Activated CD4-positive, alpha-beta T cell treated with anti-CD3 and anti-CD28 coated beads for 24 hours (primary cell): ENCODE results near the gene WDR46.

ENCODE experiments used
- DNase-seq, 2 donors: peaks; one replicate each; pipeline ENCODE4 v3.0.0-alpha.2; 2020; ENCODE audit warnings: low read depth in 2 of 2

The WDR46 gene

DNA sequence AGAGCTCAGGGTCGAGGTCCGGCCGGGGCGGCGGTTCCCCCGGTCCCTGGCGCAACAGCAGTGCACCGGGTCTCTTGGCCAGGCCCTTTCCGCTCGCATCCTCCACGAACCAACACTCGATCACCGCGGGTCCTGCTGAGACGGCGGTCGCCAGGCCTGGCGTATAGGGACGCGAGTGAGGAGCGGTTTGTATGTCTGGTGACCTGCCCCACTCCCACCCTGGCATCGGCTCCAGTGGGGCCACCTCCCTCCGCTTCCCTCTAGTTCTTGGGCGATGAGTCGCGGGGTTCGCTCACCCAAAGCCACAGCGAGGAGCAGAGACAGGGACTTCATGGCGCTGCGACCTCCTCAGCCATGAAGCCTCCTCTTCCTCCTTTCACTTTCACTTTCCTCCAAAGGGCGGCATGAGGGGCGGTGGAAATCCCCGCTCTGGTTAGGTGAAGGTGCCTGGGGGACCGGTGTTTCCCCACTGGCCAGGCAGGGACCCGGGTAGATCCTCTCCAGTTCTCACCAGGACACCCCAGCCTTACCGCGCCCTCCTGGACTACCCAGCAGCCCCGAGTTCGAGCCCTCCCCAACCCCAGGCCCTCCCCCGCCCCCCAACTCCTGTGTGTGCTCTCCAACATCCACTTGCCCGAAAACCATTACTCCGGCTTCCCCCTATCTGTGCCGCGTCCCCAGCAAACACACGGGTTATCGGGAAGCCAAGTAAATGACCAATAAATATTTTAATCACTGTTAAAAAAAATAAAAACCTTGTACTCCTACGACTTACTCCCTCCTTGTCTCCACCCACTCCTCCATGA lies 24.9 kb upstream of the WDR46 start, which contains the start of gene TAPBP:
Gene TAPBP (minus strand): TSS at position 370 of the 806 bp plus-strand sequence. CDS start 37 bp downstream, at position 333.
- peak; percentile 71 to 73 for DNase-seq

DNA sequence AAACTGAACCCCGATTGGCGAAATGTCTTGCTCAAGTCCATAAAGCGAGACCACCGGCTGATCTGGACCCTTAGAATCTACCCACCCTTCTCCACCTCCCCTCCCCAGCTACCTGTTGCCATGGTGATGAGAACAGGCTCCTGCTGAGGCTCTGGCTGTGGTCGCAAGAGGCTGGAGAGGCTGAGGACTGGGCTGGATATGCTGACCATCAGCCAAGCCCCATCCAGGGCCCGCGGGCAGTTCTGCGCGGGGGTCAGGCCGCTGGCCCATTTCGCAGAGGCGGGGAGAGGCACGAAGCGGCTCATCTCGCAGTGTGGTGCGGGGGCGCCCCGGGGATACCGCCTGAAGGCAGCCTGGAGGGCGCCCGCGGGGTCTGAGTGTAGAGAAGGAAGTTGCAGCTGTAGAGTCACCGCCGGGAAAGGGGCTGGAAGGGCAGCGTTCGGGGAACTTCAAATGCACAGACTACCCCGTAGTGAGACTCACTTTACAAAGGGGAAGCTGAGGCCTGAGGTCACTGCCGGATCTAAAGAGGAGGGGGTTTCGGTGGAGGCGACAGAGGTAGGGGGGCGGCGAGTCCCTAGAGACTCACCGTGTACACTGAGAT lies 24.2 kb upstream of the WDR46 start:
- DNase-seq = peak in 1 of 2 donors; percentile 37

DNA sequence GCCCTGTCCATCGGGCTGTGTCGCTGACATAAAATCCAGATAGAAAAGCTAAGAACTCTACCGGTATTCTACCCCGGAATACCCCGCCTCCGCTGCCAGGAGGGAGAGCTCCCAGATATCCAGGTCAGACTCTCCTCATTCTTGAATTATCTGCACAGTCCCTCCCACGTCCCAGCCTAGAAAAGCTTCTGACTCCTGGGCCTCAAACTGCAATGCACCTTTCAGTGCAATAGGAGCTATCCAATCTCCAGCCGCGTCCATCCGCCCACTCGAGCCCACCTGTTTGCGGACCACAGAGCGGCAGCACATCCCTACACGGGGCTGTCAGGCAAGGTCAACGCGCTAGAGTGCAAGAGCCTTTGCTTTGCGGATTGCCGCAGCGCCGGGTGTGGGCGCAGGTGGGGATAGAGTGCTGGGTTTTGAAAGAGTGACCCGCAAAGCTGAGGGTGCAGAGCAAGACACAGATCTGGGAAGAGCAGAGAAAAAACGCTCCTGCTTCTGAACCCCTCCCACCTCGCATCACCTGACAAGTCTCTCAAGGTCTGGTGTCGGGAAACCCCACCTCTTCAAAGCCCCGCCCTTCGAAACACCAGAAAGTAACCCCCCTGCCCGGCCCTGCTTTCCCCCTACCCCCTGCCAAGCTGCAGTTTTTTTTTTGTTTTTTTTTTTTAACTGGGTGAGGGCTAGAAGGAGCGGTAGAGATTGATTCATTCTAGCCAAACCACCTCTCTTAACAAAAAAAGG lies 23.5 kb upstream of the WDR46 start:
- peak; percentile 68 for DNase-seq

DNA sequence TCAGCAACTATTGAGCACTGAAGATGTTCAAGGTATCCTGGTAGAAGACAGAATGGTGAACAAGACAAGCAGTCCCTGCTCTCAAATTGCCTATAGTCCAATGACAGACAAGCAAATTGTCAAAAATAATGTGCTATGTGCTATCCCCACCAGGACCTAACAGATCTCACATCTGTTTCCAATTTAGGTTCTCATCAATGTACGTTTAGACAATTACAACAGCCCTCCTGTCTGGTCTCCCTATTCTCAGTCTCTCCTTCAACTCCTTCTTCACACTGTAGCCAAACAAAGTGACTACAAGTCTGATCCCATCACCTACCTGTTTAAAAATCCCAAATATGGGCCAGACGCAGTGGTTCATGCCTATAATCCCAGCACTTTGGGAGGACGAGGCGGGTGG lies 17.3 kb upstream of the WDR46 start:
- no peak for DNase-seq

DNA sequence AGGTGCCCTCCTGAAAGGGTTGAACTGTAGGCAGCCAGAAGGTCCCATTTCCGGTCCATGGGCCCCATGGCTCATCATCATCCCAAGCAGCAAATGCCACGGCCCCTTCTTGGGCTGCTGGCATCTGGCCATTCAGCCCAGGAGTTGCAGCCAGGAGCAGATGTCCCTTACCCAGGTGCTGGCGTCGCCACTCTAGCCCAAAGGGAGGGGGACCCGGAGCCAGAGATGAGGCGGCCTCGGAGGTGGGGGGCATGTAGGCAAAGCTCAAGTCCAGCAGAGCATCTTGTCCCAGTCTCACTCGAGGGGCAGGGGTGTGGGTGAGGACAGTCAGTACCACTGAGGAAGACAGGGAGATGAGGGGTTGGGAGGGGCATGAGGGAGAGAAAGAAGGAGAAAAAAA lies 16.0 kb upstream of the WDR46 start:
- DNase-seq = no peak

GRCh38 chr6:33304216-33304615 lies 15.2 kb upstream of the WDR46 start:
- DNase-seq = no peak

DNA sequence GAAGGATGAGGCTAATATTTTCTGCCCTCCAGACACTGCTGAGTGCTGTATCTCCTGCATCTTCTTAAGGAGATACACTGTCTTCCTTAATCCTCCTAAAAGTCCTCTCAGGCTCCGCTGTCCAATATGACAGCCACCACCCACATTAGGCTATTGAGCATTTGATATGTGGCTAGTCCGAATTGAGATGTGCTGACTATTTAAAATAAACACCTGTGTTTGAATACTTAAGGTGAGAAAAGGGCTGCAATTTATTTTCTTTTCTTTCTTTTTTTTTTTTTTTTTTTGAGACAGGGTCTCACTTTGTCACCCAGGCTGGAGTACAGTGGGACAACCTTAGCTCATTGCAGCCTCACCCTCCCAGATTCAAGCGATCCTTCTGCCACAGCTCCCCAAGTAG lies 12.8 kb upstream of the WDR46 start:
- no peak for DNase-seq

DNA sequence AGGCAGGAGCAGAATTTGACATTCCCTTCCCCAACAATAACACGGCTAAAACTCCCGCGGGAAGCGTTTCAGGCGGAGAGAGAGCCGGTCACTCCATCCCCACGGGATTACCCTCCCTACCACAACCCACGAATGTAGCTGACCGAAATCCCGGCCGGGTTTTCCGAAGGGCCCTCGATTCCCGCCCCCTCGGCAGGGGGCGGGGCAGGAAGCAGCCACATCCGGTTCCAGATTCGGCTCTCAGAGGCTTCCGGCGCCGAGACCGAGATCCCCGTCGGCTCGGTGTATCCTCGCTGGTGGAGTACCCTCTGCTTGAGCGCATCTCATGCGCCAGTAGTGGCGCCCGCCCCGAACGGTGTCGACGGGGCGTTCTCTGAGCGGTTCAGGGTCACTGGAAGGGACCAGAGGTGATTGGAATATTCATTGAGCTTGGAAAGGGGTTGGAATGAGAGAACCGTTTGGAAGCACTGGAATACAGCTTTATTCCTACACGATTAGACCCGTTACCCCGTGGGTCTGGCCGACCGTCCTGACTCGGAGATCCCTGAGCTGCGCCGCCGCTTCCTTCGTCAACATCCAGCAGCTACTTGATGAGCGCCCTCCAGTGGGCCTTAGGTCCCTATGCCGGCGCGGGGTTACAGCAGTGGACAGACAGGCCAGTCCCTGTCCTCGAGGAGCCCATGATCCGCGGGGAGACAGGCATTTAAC lies 10.4 kb upstream of the WDR46 start:
- DNase-seq = peak; percentile 90 to 91

GRCh38 chr6:33298773-33299236 lies 9.8 kb upstream of the WDR46 start, which contains the start of gene RGL2:
Gene RGL2, minus strand, starts transcription at chr6:33298942. Its CDS starts 332 bp downstream, at chr6:33298610.
- no peak for DNase-seq

- no peak for DNase-seq
These were observed 9.1 kb upstream of the WDR46 start for GRCh38 chr6:33297956-33298772.

DNA sequence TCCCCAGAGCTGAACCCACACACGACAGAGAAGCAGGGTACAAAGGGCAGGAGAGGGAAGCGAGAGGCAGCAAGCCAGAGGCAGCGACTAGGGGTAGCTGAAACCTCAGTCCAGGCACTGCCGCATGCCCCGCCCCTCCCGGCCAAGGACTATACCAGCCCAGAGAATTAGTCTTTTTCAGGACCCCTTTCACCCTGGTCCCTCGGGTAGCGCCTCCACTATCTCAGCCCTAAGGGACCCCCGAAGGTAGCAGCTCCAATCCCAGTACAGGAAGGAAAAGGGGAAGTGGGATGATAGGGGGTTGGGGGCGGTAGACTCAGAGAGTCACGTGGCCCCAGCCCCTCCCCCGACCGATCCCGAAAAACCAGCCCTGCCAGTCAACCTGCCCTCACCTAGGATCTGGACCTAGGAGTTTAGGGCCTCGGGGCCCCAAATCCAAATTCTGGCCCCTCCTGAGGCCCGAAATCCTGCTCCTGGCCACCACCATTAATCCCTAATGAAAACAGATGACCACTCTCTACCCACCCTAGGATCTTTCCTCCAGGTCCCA lies 8.4 kb upstream of the WDR46 start:
- no peak for DNase-seq

DNA sequence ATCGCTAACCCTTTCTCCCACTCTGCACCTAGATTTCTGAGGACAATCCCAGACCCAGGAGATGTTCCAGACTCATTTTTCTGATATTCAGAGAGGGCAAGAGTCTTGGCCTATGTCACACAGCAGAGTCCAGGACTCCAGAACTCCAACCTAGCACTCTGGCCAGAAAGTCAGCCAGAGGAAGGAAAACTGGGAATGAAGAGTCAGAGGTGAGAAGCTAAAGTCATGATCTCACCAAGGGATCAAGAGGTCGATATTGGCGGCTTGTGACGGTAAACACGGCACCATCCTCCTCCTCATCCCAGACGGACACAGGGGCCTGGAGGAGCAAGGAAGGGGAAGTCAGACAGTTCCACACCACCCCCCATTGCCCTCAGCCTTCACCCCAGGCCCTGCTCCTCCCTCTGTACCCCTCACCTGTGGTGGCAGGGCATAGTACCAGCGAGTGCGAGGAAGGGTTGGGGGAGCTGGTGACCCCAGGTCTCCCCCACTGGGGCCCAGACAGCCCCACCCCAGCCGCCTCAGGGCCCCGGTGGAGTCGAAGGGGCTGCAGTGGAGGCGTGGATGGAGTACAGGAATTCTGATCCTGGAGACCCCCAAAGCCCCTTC lies 7.9 kb upstream of the WDR46 start:
- no peak for DNase-seq

DNA sequence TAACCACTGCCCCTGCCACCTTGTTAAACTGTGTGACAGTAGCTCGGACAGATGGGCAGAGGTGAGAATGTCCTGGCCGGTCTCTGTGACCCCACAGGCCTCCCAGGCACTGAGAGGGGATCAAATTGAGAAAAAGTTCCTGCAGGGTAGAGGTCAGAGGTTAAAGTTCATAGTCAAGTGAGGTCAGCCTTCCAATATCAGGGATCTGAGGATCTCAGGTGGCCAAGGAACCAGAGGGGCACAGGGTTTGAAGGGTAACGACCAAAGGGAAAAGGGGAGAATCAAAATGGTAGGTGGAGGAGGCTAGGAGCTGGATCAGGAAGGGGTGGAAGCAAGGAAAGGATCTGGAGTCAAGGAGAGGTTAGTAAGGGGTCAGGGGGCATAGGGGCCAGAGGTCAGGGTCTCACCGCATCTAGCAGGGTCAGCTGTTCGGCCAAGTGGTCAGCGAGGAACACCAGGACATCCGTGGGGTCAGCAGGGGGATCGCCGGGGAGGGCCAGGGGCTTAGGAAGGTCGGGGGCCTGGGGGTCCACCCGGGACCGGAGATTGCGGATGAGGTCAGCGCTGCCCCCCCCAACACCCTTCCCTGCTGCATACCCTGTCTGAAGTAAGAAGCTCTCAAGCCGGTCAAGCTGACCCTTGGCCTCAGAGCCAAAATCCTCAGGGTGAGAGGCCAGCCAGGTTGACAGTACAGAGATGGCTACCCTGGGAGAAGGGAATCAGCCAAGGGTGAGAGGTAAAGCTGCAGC lies 6.8 kb upstream of the WDR46 start:
- DNase-seq = no peak

- no peak for DNase-seq
These were observed 5.2 kb upstream of the WDR46 start for GRCh38 chr6:33294086-33294823.

GRCh38 chr6:33292996-33293682 lies 4.1 kb upstream of the WDR46 start:
- no peak for DNase-seq

- DNase-seq = no peak
These were observed 1.4 kb upstream of the WDR46 start for GRCh38 chr6:33290459-33290858.

DNA sequence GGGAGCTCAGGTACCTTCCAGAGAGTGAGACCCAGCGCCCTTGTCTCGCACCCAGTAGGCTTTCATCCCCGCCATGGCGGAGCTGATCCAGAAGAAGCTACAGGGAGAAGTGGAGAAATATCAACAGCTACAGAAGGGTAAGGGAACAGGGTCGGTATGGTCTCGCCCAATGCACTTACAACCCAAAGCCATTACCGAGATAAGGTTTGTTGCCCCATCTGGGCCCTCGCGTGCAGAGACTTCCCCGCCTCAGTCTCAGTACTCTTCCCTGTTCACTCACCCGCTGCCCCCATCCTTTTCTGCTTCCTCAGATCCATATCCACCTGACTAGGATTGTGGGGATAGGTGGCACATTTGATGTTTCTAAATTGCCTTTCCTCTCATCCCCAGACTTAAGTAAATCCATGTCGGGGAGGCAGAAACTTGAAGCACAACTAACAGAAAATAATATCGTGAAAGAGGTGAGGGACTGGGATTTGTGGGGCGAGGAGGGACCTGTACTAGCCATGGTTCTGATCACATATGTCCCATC lies 811 bp upstream of the WDR46 start:
- no peak for DNase-seq
